8988T (cell line): Measurements from ENCODE around the gene OR13J1.
A peak's percentile ranks its signal among the peaks of the same experiment; 100 is the strongest.

ENCODE experiments used
- DNase-seq: peaks from one replicate; pipeline ENCODE4 v3.0.0; 2011

OR13J1 gene

DNA sequence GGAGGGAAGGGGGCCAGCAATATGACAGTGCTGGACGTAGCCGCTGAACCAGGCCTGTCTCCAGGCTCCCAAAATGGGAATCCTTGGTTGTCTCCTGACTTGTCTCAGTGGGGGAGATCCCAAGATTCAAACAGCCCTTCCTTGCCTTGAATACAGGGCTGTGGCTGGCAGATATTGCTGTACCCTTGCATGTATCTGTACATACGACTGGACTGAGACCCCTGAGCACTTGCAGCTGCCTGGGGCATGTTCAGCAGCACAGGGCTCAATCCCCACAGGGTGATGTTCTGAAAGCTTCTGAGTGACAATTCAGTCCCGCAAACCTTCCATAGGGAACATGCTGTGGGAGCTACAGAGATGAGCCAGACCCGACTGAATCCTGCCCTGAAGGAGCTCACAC lies 13.3 kb downstream of the OR13J1 start:
- DNase-seq, result no peak

DNA sequence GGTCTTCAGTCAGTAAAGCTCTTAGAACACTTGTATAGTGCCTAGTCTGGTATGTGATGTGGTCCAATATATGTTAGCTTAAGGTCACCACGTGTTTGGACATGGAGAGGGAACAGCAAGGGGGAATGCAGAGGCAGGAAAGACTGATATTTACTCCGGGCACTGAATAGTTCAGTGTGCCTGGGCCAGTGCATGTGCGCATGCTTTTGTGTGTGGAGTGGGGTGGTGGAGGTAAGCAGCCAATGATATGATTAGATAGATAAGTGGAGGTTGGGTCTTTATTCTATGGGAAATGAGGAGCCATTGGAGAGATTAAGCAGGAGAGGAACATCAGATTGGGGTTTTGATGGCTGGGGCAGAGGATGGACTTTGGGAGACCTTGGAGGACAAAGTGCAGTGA lies 14.0 kb downstream of the OR13J1 start:
- no peak for DNase-seq

DNA sequence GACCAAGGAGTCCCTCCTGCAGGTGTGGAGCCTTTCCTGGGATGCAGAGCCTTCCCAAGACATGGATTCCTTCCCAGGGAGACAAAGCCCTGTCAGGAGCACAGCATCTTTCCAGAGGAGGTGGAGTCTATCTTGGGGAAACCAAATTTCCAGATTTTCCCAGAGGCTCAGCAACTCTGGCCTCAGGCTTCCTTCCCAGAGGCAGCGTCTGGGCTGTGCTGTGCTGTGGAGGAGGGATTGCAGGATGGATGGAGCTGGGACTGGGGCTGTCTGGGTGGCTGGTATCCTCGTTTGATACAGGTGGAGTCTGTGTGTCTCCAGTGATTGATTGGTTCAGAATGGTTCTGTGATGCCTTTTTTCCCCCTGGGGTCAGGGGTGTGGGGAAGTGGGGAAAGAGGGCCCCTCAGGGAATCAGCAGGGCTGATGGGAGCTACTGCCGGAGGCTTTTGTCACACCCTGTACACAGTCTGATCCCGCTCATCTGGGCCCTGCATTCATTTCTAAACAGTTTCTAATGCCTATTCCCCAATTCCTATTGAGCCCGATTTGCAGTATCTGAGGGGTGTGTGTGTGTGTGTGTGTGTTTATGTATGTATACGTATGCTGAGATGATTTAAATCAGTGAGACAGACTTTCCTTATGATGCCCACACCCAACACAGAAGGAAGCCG lies 16.0 kb downstream of the OR13J1 start:
- no peak for DNase-seq

DNA sequence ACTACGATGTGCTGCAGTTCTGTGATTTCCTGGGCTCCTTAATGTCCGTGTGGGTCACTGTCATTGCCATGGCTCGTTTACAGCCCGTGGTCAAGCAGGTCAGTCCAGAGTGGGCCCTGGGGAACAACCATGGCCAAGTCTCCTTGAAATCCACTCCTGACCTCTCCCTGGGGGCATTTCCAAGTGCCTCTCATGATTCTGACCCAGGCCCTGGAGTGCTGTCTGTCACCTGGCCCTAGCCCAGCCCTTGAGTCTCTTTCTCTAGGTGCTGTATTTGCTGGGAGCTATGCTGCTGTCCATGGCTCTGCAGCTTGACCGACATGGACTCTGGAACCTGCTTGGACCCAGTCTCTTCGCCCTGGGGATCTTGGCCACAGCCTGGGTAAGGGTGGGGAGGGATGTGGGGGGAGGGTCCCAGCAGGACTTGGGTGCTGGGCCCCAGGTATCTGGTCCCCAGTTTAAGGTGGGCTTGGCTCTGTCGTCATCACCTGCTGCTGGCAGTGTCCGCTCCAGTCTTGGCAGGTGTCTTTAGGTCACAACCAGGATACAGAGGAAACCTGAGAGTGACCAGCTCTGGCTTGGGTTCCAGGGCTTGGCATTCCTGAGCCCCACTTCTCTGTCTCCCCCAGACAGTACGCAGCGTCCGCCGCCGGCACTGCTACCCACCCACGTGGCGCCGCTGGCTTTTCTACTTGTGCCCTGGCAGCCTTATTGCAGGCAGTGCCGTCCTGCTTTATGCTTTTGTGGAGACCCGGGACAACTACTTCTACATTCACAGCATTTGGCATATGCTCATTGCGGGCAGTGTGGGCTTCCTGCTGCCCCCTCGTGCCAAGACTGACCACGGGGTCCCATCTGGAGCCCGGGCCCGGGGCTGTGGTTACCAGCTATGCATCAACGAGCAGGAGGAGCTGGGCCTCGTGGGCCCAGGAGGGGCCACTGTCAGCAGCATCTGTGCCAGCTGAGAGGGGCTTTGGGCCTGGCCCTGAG lies 17.0 kb downstream of the OR13J1 start:
- DNase-seq, result no peak

DNA sequence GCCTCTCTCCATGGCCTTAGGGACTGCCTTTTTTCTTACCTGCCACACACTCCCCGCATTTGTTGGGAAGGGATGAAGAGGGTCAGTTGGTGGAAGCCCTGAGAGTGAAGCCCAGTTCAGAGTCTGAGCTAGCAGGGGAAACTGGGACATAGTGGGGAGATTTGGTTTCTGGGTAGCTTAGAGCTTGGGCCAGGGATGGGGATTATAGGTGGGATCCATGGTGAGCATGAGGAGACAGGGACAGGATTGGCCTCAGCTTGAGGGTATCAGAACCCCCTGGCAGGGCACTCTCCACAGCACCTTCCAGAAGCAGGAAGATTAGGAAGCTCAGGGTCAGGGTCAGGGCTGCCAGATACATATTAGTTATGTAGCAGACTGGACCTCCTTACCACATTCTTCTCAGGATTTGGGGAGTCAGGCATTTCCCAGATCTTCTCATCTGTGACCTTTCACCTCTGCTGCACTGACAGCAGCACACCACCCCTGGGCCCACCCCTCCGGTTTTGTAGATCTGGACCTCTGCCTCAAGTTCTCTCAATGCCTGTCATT lies 17.9 kb downstream of the OR13J1 start:
- DNase-seq, result no peak

DNA sequence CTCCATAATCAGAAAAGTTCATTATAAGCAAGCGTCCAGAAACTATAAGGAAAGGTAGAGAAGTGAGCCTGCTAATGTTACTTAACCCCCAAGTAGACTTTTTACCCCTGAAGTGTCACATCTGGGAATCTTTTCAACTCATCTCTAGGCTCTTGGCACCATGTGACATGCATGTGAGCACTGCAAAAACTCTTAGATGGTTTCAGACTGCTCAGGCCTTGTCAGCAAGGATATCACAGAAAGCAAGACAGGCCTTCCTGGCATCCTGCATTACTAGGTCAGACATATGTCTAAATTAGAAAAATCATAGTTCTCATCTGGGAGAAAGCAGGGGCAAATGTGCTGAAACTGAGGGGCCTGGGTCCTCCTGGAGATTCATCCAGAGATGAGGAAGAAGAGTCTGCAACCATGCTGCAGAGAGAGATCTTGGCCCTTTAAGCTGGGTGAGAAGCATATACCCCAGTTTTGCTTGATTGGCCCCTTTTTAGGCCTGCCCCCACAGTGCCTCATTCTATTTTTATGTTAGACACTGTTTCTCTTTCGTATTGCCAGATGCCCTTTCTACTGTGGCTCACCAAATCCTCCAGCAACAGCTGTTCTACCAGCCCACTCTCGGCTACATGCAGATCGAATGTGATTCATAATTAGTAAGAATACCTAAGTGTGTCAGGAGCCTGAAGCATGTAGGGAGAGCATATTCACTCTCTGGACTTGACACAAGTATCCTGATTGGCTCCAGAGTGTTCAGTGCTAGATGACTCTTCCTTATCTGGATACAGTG lies 22.2 kb downstream of the OR13J1 start:
- no peak for DNase-seq

DNA sequence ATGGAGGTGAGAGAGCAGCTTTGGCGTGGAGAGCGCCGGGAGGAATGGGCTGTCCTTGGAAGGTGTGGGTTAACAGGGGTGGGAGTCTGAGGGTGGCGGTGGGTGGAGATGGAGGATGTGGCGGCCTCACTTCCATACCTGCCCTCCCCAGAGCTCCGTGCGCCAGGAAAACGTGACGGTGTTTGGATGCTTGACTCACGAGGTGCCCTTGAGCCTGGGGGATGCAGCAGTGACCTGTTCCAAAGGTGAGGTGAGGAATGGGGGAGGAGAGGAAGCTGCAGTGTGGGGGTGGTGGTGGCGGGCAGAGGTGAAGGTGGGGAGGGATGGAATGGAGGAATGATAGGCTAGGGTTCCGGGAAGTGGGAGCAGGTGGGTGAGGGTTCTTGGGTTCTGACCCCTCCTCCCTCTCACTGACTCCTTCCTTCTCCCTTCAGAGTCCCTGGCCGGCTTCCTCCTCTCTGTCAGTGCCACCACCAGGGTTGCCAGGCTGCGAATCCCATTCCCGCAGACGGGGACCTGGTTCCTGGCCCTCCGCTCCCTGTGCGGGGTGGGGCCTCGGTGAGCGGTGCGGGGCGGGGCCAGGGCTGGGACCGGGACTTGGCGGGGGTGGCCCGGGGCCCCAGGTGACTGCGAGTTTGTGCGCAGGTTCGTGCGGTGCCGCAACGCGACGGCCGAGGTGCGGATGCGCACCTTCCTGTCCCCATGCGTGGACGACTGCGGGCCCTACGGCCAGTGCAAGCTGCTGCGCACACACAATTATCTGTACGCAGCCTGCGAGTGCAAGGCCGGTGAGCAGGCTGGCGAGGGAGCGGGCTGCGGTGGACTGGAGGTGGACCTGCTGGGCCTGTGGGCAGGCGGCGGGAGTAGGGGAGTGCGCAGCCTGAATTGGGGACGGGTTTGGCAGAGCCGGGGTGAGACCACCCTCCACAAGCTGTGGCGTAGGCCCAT lies 24.1 kb downstream of the OR13J1 start:
- DNase-seq, result no peak

DNA sequence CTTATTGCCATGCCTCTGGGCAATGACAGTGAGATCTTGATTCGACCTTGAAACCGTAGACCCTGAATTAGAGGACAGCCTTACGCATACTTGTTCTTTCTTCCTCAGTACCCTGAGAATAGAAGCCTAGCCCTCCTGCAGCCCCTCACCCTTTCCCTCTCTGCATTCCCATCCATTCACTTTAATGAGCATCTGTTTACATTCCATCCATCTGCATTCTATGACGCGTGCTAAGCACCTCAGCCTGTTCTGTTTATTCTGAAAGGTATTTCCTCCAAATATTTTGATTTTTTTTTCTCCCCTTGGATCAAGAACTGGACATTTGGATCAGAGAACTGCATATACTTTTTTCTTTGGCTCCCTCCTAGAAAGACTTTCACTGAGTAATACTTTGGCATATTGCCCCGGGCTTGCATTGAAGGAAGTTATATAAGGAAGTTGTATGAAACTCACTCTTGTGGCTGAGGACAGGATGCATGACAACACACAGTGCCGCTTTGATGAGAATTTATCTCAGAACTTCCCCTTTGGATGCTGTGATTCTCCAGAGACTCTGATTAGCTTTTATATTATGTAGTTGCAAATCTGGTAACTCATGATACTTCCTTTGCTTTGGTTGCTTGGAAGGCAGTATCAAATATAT lies 25.5 kb downstream of the OR13J1 start:
- DNase-seq, result peak; percentile 69

DNA sequence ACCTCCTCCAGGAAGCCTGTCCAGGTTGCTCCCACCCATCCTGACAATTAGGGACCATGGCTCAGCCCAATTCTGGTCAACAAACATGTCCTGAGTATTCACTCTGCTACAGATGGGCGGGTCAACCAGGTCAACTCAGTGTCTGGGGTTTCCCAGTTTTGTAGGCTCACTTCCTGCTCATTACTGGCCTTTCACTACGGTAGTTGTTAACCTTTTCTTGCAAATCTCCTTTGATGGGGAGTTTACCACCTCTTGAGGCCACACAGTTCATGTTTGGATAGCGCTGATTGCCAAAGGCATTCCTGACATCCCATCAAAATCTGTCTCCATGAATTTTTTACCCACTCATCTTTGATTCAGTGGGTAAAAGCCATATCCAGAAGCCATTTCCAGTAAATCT lies 27.4 kb downstream of the OR13J1 start:
- no peak for DNase-seq

DNA sequence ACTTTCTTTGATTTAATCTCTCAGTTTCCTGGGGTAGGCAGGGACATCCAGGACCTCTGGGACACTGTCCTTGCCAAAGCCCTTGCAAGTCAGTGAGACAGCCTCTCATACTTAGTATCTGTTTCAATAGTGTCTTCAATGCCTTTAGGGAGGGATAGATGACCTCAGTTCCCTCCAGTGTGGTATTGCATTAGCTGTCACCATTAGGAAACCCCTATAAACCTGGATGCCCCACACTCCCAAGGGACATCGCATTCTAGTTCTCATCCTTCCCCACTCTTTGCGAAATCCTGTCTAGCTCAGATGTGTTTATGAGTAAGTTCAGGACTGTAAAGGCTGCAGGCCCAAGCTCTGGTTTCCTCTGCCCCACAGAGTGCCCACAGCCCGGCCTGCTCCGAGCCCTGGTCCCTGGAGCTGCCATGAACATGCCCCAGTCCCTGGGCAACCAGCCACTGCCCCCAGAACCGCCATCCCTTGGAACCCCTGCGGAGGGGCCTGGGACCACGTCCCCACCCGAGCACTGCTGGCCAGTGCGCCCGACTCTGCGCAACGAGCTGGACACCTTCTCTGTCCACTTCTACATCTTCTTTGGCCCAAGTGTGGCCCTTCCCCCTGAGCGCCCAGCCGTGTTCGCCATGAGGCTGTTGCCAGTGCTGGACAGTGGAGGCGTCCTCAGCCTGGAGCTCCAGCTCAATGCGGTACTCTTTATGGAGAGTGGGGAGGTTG lies 28.0 kb downstream of the OR13J1 start:
- no peak for DNase-seq

DNA sequence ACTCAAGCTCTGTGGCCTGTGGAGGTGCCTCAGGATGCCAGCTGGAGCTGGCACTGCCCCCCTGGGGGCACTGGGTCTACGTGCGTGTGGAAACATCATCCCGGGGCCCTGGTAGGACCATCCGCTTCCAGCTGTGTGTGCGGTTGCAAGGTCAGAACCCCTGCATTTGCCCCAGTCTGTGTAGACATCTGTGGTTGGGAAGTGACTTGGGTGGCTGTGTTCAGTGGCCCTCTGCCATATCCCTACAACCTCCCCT lies 28.6 kb downstream of the OR13J1 start:
- no peak for DNase-seq

DNA sequence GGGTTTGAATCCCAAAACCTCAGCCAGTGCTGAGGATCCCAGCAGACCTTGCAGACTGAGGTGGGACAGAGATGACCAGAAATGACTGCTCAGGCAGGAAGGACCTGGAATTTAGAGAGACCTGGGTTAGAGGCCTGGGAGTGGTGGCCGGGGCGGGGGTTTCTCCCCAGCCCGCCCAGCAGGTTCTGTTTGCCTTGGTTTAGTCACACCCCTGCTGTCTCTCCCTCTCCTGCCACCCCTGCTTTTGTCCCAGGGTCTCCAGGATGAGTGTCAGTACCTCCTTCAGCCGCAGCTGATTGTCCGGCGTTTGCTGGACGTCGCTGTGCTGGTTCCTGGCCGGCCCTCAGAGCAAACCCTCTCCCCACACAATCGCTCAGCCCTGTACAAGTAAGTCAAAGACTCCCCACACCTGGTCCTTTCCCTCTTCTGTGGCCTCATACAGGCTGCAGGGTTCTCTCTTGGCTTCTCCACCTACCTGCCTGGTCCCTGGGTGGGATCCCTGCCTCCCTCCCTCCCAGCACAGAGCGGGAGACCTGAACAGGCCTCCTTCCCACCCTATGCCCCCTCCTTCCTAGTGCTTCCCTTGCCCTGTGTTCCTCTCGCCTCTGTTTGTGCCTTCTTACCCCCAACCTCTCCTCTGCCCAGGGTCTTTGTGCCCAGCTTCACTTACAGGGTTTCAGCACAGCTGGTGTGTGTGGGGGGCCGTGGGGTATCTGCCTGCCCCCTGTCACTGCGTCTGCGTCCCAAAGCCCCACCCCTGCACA lies 29.1 kb downstream of the OR13J1 start:
- DNase-seq, result no peak

DNA sequence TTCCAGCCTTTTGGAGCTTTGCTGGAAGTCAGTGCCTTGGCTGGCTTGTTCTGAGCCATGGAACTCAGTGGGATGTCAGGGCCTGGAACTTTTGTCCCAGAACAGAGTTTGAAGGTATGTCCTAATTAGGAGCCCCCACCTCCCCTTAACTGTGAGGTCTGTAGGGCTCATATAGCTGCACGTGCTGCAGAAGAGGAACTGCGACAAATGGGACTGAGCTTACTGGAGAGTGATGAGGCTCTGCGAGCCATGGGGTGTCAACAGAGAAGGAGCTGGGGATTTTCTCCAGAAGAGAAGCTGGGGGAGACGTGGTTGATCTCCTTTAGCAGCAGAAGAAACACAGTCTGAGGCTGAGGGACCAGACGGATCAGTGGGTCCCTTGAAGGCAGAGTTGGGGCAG lies 30.3 kb downstream of the OR13J1 start:
- no peak for DNase-seq

DNA sequence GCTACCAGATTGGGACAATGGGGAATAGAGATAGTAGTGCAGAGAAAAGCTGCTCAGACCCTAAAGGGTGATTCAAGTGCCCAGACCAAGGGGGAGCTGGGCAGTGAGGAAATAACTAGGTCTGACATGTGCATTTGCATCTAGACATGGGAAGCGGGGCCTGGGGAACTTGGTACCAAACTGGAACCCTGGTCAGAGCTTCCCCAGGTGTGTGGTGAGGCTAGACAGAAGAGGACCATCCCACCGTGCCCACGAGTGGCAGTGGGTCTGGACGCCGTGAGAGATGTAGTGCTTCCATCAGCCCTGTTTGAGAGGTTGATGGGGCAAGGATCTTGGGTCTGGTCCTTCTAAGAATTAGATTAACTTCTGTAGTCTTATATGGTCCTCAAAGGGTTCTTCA lies 33.6 kb downstream of the OR13J1 start:
- no peak for DNase-seq

DNA sequence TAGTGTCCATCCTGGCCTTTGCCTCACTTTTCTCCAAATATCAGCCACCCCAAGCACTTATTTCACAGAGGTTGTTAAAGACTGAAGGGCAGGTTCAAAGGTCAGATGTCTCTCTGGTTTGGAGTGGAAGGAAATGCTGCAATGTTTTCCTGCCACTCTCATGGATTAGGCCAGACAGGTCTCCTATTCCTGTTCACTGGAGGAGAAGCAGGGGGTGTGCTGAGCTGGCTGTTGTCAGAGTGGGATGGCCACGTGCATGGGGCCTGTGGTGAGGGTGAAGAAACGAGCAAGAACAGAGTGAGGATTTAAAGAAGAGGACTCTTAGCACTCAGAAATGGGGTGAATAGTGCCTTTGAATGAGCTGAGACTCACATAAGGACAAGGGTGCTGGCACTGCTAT lies 34.4 kb downstream of the OR13J1 start:
- DNase-seq, result no peak

DNA sequence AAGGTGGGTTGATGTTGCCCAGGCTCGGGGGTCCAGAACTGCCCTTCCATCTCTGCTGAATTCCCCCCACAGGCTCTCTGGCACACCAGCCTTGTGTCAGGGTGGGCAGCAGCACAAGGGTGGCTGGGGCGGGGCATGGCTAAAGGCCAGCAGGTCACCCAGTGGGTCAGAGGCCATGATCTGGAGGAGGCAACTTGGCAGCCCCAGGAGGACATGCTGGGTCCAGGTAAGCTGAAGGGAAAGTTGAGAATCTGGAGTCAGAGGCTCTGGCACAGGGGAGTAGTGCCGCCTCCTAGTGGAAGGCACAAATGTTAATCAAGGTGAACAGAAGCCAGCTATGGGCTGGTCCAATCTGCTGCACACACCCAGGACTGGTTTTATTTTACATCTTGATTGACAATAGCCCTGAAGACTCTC lies 35.0 kb downstream of the OR13J1 start:
- DNase-seq, result peak; percentile 51

DNA sequence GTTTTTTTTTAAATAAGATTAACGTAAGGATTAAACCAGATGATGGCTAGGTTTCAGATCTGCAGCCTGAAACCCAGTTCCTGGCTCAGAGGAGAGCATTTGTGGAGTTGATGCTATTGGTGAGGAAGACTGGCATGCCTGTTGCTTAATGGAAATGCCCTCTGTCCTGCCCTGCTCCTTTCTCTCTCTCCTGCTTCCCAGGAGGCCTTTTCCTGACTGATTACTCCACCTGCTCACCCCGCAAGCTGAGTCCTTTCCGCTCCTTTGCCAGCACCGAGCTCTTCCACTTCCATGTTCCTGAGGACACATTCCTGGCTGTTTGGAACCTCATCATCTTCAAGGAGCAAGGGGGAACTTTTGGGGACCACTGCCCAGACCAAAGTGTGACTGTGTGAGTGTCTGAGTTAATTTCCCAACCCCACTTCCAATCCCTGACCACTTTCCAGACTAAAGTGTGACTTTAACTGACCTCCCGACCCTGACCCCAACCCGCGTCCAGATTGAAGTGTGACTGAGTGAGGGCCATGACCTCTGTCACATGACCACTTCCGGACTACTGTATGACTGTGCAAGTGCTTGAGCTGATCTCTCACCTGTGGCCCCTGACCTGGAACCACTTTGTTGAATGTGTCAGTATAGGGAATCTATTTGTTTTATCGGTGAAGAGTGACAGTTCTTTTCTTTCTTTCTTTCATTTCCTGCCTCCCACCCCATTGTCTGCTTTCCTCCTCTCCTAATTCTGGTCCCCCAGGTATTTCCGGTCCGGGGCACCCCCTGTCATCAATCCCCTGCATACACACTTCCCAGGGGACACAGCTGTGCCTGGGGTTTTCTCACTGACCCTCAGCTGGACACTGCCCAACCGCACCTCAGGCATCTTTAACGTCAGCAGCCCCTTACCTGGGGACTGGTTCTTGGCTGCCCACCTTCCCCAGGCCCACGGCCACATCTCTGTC lies 35.7 kb downstream of the OR13J1 start:
- DNase-seq, result no peak

DNA sequence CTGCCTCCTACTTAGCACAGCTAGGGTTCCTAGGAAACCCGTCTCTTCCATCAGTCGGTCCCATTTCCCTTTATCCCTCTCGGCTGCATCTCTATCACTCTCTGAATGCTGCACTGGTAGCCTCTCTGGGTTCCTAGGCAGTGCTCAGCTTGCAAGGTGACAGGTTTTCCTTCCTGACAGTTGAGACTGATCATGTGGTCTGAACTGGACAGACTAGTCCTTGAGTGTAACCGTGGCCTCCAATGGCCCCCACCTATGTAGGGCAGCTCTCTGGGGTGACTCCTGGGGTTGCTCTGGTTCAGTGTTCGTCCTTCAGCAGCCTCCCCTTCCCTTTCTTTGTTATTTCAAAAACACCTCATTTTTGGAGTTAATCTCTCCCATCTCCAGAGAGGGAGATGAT lies 37.4 kb downstream of the OR13J1 start:
- no peak for DNase-seq

DNA sequence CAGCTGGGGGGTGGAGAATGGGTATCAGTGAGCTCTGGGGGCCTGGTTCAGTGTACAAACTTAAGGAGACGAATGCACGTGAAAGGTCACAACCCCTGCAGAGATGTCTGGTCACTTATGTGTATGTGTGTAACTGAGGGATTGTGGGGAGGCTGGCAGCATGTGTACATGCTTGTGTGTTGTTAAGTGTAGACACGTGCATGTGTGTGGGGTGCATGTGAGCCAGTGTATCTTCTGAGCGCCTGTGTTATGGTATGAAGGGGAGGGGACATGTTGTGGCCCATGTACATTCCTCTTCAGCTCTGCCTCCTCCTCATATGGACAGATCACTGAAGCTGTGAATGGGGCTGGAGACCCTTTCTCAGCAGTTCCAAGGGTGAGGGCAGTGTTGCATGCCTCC lies 39.2 kb downstream of the OR13J1 start:
- DNase-seq, result no peak
